Testis (tissue), 2 donors: Measurements from ENCODE around the gene CLEC16A.

Experiments used
- CTCF ChIP-seq, 3 experiments: fragments of 450-650 bp in 2 of 3; fragments of 200-600 bp in 1 of 3; sonication (generic) in 1 of 3; IDR thresholded peaks; one replicate each; pipeline ENCODE4 v1.5.1; 2016 to 2019; ENCODE audit warnings: antibody characterized with exemption in 3 of 3, mild to moderate bottlenecking in 2 of 3, moderate library complexity in 1 of 3
- POLR2A ChIP-seq: fragments of 450-650 bp; IDR thresholded peaks from one replicate; pipeline ENCODE4 v1.6.1; 2017; ENCODE audit warnings: antibody characterized with exemption, mild to moderate bottlenecking, moderate library complexity

DNA sequence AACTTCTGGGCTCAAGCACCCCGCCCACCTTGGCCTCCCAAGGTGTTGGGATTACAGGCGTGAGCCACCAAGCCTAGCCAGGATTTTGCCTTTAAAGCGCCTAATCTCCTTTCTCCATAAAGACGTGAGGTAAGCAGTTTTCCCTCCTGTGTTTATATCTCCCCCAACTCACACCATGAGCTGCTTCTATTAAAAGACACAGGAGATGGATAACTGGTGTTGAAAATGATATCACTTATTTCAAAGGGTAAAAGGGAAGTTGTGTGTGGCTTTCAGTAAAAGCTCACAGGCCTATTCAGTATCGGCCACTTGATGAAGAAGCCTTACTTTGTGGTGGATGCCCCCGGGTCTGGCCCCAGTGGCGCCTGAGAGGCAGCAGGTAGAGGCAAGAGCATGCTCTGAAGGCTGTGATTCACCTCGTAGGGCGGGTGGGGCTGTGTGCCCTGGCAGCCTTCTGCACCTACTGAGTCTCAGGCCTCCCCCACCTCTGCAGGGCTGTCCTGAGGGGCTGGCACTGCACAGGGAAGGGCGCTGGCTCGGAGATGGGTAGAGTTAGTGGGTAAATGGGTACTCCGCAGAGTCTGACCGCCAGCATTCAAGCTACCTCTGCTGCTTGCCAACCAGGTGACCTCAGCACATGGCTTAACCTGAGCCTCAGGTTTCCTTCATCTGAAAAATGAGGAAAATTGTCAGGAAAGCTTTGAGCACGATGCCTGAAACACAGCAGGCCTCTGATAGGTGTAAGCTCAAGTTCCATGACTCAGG, 146.8 kb downstream of the CLEC16A start:
- TF ChIP-seq CTCF (IDR thresholded peaks at IDR 0.05) (no peak), POLR2A (no peak)
